GM19023 (cell line): ENCODE measurements around the gene PAX5.

Experiments
- ATAC-seq: cut with Tn5 transposase; IDR thresholded peaks from one replicate; pipeline ENCODE4 v1.9.1; 2021; ENCODE audit warnings: mild to moderate bottlenecking, moderate library complexity; ENCODE audit not compliant: unreplicated experiment

PAX5 gene

GRCh38 chr9:37037503-37038301, 3.6 kb upstream of the PAX5 start:
- peak; percentile 18 for ATAC-seq

DNA sequence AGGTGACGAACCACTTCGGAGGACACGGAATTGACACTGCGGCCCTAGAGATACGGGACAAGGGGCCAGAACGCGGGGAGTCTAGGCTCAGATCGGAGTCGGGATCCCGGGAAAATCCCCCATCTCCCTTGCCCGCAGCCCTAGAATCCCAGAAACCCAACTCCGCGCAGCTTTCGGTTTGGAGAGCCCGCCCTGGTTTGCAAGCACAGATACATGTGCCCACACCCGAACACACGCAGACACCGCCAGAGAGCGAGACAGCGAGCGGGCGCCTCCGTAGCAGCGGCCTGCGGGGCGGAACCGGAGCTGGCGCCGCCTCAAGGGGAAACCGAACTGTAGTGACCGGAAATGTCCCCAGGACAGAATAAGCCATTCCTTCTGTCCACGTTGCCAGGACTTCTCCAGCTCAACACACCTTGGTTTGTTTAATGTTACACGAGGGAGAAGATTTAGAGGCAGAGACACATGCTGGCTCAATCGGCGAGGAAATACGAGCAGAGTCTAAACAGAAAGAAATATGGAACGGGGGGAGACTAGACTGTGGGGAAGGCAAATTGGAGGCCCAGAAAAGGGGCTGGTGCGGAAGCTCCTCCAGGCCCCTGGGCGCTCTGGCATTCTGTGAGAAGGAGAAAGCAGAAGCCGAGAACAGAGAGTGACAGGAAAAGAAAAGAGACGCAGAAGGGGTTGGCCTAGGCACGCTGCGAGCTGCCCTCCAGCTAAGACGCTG, 2.9 kb upstream of the PAX5 start:
- peak; percentile 35 for ATAC-seq

GRCh38 chr9:37036371-37036775, 2.3 kb upstream of the PAX5 start:
- ATAC-seq, result no peak

DNA sequence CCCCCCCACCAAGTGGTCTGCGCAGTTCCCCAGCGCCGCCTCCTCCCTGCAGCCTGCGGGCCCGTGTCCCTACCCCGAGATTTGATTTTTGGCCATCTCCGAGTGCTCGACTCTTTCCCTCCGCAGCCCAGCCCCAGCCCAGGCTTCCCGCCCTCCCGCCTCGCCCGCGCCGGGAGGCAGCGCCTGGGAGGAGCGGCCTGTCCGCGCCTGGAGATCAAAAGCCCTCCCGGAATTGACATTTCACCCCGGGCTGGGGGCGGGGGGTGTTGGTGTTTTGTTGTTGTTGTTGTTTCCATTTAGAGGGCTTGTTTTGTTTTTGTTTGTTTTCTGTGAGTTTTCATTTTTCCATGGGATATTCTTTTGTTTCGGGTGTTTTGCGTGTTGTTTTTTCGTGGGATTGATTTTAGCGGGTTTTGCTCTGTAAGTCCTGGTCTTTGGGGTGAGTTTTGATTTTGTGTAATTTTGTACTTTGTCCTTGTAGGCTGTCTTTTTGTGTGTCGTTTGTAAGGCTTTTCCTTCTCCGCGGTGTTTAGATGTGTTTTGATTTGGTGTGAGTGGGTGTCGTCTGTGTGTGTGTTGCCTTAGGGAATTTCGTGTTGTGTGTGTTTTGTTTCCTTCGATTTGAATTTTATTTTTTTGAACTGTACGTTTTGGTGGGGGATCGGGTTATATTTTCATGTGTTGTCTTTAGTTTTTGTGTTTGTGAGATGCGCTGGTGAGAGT, 1.7 kb upstream of the PAX5 start:
- ATAC-seq, result no peak

GRCh38 chr9:37034938-37035647, 1.0 kb upstream of the PAX5 start:
- ATAC-seq, result no peak

DNA sequence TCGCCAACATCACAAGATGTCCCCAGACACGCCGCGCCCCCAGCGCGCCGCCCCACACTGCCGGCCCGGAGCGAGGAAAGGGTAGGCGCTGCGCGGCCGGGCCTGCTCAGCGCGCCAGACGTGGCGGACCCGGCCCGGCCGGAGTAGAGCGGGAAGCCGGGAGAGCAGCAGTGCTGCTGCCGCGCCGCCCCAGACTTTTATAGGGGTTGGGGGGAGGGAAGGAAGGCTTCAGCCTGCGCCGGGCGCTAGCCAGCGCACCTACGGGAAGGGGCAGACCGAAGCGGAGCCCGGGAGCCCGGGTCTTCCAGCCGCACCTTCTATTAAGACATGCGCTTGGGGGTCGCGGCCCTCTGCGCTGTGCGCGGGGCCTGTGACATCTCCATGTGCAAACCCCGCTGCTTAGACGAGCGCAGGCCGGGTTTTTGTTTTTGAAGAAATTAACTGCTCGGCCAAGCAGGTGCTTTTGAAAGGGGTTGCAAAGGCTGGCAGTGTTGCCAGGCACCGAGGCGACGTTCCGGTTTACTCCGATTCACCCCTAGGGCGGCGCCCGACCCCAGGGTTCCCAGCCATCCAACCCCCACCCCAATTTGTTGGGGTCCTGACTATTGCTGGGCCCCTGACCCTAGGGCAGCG, 353 bp upstream of the PAX5 start:
- peak; percentile 21 for ATAC-seq

DNA sequence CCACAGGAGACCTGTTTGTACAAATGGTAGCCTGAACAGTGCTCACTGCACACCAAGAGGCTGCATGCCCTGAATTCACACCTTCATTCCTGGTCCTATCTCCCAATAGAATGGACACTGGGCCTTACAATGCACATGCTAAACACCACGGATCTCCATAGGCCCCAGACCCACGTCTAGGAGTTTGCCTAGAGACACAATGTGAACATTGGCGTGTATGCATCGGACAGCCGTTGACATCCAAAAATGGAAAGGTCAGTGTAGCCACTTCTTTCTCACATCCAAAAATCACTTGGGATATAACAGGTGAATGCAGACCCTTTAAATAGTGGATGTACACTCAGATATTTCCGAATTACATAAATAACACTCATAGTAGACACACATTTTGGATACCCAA, 927 bp downstream of the PAX5 start:
- no peak for ATAC-seq

DNA sequence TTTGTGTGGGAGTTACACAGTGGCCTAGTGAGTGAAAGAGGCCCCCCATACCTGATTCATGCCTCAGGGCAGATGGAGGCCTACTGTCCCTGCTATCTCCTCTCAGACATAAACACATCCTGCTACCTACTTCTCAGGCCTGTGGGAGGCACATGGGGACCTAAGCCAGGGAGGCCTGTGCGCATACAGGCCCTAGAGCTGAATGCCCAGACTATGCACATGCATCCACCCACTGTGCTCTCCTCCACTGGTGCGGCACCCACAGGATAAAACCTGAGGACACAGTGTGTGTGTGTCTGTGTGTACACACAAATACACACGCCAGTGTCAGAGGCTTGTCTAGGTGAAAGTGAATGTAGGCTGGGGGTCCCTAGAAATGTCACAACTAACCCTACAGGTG, 1.4 kb downstream of the PAX5 start:
- no peak for ATAC-seq

DNA sequence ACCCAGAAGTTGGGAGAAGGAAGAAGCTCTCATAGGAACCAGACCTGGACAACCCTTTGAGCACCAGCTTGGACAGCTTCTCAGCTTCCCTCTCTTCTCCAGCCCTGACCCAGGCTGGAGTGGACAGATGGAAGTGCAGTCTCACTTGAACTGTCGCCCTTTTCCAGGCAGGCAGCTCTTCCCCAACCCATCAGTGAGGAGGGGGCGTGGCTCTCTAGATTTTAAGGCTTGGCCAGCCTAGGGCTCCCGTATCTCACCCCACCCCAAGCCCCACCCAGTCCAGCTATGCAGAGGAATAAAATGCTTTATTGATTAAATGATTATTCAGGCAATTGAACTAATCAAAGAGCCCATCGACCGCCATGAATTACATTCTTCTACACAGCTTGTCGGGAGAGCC, 2.2 kb downstream of the PAX5 start:
- no peak for ATAC-seq

DNA sequence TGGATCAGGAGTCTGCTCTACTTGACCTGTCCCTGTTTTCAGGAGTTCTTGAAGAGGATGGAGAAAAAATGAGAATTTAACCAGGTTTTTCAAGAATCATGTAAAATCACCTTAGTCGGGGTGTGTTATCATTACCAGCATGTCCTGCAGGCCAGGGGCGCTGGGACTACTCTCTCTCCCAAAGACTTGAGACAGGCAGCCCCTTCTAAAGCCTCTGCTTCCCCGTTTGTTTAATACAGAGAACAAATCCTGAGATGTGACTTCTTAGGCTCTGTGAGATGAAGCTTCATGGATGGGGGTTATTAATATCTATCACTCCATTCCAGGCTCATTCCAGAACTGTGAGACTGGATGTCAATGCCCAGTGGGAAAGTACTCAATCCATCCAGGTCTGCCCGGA, 3.0 kb downstream of the PAX5 start:
- no peak for ATAC-seq

GRCh38 chr9:37030611-37030939, 3.5 kb downstream of the PAX5 start:
- ATAC-seq, result no peak

- no peak for ATAC-seq
Observed at GRCh38 chr9:37029776-37030610, 4.1 kb downstream of the PAX5 start.

DNA sequence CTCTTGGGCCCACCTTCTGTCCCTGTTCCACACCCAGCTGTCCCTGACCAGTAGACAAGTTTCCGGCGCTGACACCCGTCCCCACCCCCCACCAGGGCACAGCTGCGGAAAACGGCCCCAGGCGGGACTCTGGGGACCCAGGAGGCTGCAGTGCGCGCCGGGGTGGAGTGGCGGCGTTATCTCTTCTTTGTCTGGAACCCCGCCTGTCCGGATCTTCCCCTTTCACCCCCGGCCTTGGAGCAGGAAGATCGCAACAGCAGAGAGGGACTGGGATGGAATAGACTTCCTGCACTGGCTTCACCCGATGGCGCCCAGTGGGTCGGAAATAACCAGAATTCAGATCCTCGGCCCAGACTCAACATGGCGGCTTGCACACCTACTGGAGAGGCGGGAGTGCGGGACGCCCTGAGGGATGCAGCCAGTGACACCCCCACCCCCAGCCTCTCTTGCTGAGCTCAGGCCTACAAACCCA, 4.7 kb downstream of the PAX5 start:
- no peak for ATAC-seq

GRCh38 chr9:37028420-37029031, 5.5 kb downstream of the PAX5 start:
- ATAC-seq, result no peak

DNA sequence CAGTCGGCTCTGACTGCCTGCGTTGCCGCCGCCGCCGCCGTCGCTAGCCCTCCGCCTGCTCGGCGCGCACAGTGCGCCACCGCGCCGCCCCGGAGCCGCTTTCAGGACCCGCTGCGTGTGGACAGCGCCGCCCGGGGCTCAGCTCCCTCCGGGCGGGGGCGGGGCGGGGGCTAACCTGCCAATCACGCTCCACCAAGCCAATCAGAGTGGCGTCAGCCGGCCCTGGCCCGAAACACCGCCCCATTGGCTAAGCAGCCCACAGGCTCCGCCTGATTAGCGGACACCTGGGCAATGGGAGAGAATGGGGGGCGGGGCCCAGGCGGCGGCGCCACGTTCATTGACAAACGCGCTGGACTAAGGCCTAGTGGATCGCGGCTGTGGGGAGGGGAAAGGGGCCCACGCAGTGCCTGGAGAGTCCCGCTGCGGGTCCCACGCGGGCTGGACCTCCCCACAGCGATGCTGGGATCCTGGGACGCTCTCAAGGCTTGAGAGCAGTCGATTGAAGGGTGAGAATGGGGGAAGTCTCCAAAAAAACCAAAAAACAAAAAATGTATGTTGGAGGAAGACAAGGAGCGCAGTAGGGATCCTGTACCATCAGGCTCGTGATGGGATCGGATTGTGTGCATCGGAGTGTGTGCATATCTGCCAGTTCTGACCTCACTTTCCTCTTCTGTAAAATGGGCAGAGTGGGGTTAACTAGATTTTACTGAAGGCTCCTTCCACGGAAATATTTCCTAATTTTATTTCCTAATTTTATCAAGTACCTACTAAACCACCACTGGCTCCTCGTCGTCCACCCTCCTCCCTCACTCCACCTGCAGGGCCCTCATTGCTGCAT, 6.3 kb downstream of the PAX5 start:
- ATAC-seq, result peak; percentile 80

DNA sequence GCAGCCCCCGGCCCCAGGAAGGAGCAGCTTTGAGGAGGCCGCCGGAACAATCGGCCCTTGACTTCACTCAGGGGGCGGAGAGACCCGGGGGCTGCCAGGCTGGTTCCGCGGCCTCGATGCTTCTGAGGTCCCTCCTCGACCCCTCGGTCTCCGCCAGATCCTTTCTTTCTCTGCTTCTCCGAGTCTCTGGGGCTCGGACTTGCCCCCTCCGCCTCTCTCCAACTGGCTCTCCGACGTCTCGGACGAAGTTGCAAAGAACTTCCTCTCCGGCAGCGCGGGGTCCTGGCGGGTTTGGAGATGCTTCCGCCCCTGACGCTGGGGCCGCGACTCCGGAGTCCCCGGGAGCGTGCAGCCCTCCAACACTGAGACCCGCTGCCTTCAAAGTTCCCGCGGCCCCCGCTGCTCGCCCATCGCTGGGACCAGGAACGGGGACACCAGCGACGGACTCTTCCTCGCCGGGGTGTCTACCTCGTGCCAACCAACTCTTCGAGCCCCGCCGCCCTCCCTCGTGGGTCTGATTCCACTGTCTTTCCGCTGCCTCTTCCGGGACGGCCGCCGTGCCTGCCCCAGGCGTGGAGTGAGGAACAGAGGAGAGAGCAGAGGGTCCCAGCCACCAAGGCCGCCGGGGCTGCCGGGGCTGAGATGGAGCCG, 7.0 kb downstream of the PAX5 start:
- peak; percentile 8 for ATAC-seq

- ATAC-seq, result no peak
Observed at GRCh38 chr9:37026113-37026930, 7.7 kb downstream of the PAX5 start.
